PC-3 (cell line): Measurements from ENCODE around the gene PDHA1. TPM values are rescaled to one million over a fixed set of nuclear protein-coding genes. Genes with fewer than 3 reads are reported as not detected.

ENCODE experiments used
- ATAC-seq: fragments of 200-7000 bp; cut with Tn5 transposase; 2 replicates; pipeline ENCODE4 v1.9.1; 2020; ENCODE audit warnings: mild to moderate bottlenecking, moderate library complexity
- BruUV-seq: library from RNA; stranded (reverse); fragments of 400-500 nt; replicated peaks from 2 replicates; lab custom pipeline; 2021; lab: Mats Ljungman, UMichigan
- CTCF ChIA-PET: fragments of 300-600 bp; sonication (Branson Sonifier 250); formaldehyde crosslinking; loops from one replicate; lab custom pipeline; 2022; ENCODE audit warnings: antibody characterized with exemption; lab: Charles Lee
- POLR2A ChIA-PET: fragments of 300-600 bp; sonication (Branson Sonifier 250); formaldehyde crosslinking; loops from one replicate; lab custom pipeline; 2022; ENCODE audit warnings: antibody characterized with exemption; ENCODE audit not compliant: unreplicated experiment; lab: Charles Lee
- DNase-seq: peaks from one replicate; pipeline ENCODE4 v3.0.0-alpha.2; 2015
- H2AFZ ChIP-seq: fragments of 300-600 bp; sonication (generic); 2 replicates; pipeline ENCODE4 v1.6.0; 2016; ENCODE audit warnings: antibody characterized with exemption, low read length
- H3F3A ChIP-seq: fragments of 300-600 bp; sonication (generic); one replicate; pipeline ENCODE4 v1.6.0; 2017; ENCODE audit warnings: antibody characterized with exemption, low read length, control low read depth, mild to moderate bottlenecking; ENCODE audit not compliant: unreplicated experiment
- H3K27ac ChIP-seq: fragments of 300-600 bp; sonication (generic); 2 replicates; pipeline ENCODE4 v1.5.1; 2016; ENCODE audit warnings: mild to moderate bottlenecking, low read length
- H3K27me3 ChIP-seq: fragments of 300-600 bp; sonication (generic); 2 replicates; pipeline ENCODE4 v1.6.1; 2016; ENCODE audit warnings: low read length, mixed read lengths
- H3K36me3 ChIP-seq: fragments of 300-600 bp; sonication (generic); 2 replicates; pipeline ENCODE4 v1.6.1; 2016; ENCODE audit warnings: low read depth, mixed run types, low read length, mixed read lengths
- H3K4me1 ChIP-seq: fragments of 300-600 bp; sonication (generic); 2 replicates; pipeline ENCODE4 v1.5.1; 2016; ENCODE audit warnings: low read length; ENCODE audit not compliant: insufficient read depth
- H3K4me2 ChIP-seq: fragments of 300-600 bp; sonication (generic); 2 replicates; pipeline ENCODE4 v1.6.0; 2016; ENCODE audit warnings: low read length
- H3K4me3 ChIP-seq: fragments of 300-600 bp; sonication (generic); 2 replicates; pipeline ENCODE4 v1.5.1; 2016; ENCODE audit warnings: mild to moderate bottlenecking, low read length, mixed read lengths
- H3K79me2 ChIP-seq: fragments of 300-600 bp; sonication (generic); 2 replicates; pipeline ENCODE4 v1.6.1; 2017; ENCODE audit warnings: low read length, mixed read lengths
- H3K9ac ChIP-seq: fragments of 300-600 bp; sonication (generic); 2 replicates; pipeline ENCODE4 v1.6.0; 2016; ENCODE audit warnings: mild to moderate bottlenecking, low read length
- H3K9me2 ChIP-seq: fragments of 300-600 bp; sonication (generic); replicated peaks from 2 replicates; pipeline ENCODE4 v1.6.1; 2016; ENCODE audit warnings: mixed run types, low read length, mixed read lengths
- H3K9me3 ChIP-seq: fragments of 300-600 bp; sonication (generic); 2 replicates; pipeline ENCODE4 v1.6.1; 2016; ENCODE audit warnings: low read length, mixed read lengths
- H4K20me1 ChIP-seq: fragments of 300-600 bp; sonication (generic); 2 replicates; pipeline ENCODE4 v1.6.1; 2016; ENCODE audit warnings: low read length, mixed read lengths
- CTCF ChIP-seq: fragments of 300-600 bp; sonication (generic); conservative IDR thresholded peaks from 2 replicates; pipeline ENCODE4 v1.5.1; 2017; ENCODE audit warnings: antibody characterized with exemption, low read depth, mild to moderate bottlenecking, low read length
- EZH2 ChIP-seq: fragments of 300-600 bp; sonication (generic); IDR thresholded peaks from one replicate; pipeline ENCODE4 v1.6.1; 2017; ENCODE audit warnings: antibody characterized with exemption, mild to moderate bottlenecking, low read length; ENCODE audit not compliant: unreplicated experiment
- EZH2phosphoT487 ChIP-seq: fragments of 300-600 bp; sonication (generic); IDR thresholded peaks from 2 replicates; pipeline ENCODE4 v1.6.1; 2018; ENCODE audit warnings: mild to moderate bottlenecking, antibody characterized with exemption, low read length, borderline replicate concordance
- intact Hi-C: fragments of 100-400 bp; cut with micrococcal nuclease; formaldehyde crosslinking; loops from 2 replicates; pipeline ENCODE4 v1.9.0; 2023
- total RNA-seq: library from RNA; depleted of rRNA; stranded (reverse); fragments of >200 nt; gene quantifications from 2 replicates; pipeline ENCODE4 v1.2.3, GENCODE V29; 2014

PDHA1 gene
- total RNA-seq, 1 experiment from 2014 or later: 408 TPM

GRCh38 chrX:19382555-19383145 is 38.9 kb downstream of the PDHA1 start:
- Histone ChIP-seq H3K4me3 (no peak overlapping the region), H3K4me1 (no peaks in the 10 kb centered on the region), H3K9me2 (no peaks in the 10 kb centered on the region), H3K27ac (no peak overlapping the region), H2AFZ (no peak overlapping the region; the same call in 1 of the 2 replicates), H3K9ac (no peak overlapping the region), H3K9me3 (no peaks in the 10 kb centered on the region), H3K79me2 (no peaks in the 10 kb centered on the region), H3K27me3 (no peaks in the 10 kb centered on the region), H4K20me1 (no peaks in the 10 kb centered on the region), H3K4me2 (no peak overlapping the region), H3K36me3 (no peaks in the 10 kb centered on the region), H3F3A (no peaks in the 10 kb centered on the region)
- peak; percentile 92 for ATAC-seq
- POLR2A ChIA-PET: interaction anchor here (0.5 kb wide), 1 partner anchor 153 kb away, joined by 4 read pairs; no protein-coding TSS in a partner anchor
- TF ChIP-seq EZH2phosphoT487: no peak
- TF ChIP-seq CTCF: peak; percentile 74
- intact Hi-C loops: no loop called here
- peak; percentile 68 for DNase-seq
- no TSS peak for BruUV-seq
- CTCF ChIA-PET: interaction anchor here (0.6 to 2.1 kb wide), 5 partner anchors 10 to 153 kb away, joined by 4 to 21 read pairs (median 6); no protein-coding TSS in a partner anchor

GRCh38 chrX:19386679-19387078 is 43.0 kb downstream of the PDHA1 start:
- Histone ChIP-seq H3K4me1 (no peaks in the 10 kb centered on the region), H2AFZ (no peak overlapping the region), H4K20me1 (no peaks in the 10 kb centered on the region), H3K27me3 (no peaks in the 10 kb centered on the region), H3K79me2 (no peaks in the 10 kb centered on the region), H3F3A (no peaks in the 10 kb centered on the region), H3K9me3 (no peaks in the 10 kb centered on the region), H3K36me3 (no peaks in the 10 kb centered on the region), H3K4me2 (no peak overlapping the region), H3K9me2 (no peaks in the 10 kb centered on the region), H3K9ac (no peak overlapping the region), H3K4me3 (no peak overlapping the region), H3K27ac (no peak overlapping the region)
- ChIA-PET CTCF (no interaction called here), POLR2A (no interaction called here)
- DNase-seq (no peak), ATAC-seq (no peak)
- BruUV-seq: no TSS peak
- intact Hi-C loops: no loop called here
- TF ChIP-seq EZH2 (no peak), CTCF (no peak), EZH2phosphoT487 (no peak)

GRCh38 chrX:19388064-19388679 is 44.4 kb downstream of the PDHA1 start:
- Histone ChIP-seq H3K4me2 (no peak overlapping the region), H3F3A (no peaks in the 10 kb centered on the region), H3K79me2 (no peaks in the 10 kb centered on the region), H3K27me3 (no peaks in the 10 kb centered on the region), H3K4me3 (no peak overlapping the region), H3K9ac (no peak overlapping the region), H3K27ac (no peak overlapping the region), H3K9me3 (no peaks in the 10 kb centered on the region), H2AFZ (no peak overlapping the region), H3K4me1 (no peaks in the 10 kb centered on the region), H4K20me1 (no peaks in the 10 kb centered on the region), H3K36me3 (no peaks in the 10 kb centered on the region), H3K9me2 (no peaks in the 10 kb centered on the region)
- TF ChIP-seq EZH2: no peak
- TF ChIP-seq EZH2phosphoT487: no peak
- TF ChIP-seq CTCF: no peak
- no TSS peak for BruUV-seq
- intact Hi-C loops: no loop called here
- ChIA-PET POLR2A (no interaction called here), CTCF (no interaction called here)
- DNase-seq: no peak
- no peak for ATAC-seq
